ENCODE measurements around the gene ERC1. TPM values are rescaled to one million over a fixed set of nuclear protein-coding genes. Genes with fewer than 3 reads are reported as not detected.

The ERC1 gene
- total and polyA plus RNA-seq, 8 donors, result 34.9 to 64.9 (median 40.8) TPM

DNA sequence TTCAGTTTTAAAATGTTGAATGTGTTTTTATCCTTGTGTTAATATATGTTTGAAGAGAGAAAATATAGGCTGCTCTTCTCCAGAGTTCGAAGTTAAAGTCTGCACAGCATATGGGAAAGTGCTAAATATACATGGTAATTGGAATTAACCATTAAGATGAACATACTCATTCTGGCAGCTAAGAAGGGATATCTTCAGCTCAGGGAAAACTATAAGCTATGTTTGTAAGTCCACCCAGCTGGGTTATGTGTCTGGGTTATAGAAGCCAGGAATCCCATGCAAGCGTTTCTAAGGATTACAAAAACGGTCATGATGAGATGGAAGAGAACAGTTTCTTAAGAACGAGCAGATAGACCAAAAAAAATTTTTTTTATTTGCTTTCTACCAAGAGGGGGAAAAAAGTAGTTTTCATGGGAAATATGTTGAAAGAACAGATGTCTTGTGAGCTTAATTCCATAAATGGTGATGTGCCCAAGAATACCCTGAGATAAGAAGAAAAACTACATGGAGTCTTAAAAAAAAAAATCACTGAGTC, 404.5 kb downstream of the ERC1 start:
- ATAC-seq, result no peak

DNA sequence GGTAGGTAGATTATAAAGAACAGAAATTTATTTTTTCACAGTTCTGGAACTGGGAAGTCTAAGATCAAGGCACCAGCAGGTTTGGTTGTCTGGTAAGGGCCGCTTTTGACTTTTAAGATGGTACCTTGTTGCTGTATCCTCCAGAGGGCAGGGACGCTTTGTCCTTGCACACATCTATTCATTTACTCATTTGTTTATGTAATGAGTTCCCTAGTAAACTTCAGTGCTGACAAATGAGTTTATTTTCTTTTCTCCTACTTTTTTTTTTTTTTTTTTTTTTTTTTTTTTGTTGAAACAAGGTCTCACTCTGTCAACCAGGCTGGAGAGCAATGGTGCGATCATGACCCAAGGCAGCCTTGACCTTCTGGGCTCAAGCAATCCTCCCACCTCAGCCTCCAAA, 407.6 kb downstream of the ERC1 start:
- Histone ChIP-seq H3K36me3 (no peaks in the 10 kb centered on the region), H3K27ac (no peak overlapping the region), H3K27me3 (no peaks in the 10 kb centered on the region), H3K4me3 (no peak overlapping the region), H3K9me3 (no peaks in the 10 kb centered on the region), H3K4me1 (peaks cover 0 to 4% of the 10 kb centered on the region in 2 donors)
- DNase-seq (peak in 1 of 4 donors; percentile 8), ATAC-seq (no peak)
- TF ChIP-seq, protein P1, sequence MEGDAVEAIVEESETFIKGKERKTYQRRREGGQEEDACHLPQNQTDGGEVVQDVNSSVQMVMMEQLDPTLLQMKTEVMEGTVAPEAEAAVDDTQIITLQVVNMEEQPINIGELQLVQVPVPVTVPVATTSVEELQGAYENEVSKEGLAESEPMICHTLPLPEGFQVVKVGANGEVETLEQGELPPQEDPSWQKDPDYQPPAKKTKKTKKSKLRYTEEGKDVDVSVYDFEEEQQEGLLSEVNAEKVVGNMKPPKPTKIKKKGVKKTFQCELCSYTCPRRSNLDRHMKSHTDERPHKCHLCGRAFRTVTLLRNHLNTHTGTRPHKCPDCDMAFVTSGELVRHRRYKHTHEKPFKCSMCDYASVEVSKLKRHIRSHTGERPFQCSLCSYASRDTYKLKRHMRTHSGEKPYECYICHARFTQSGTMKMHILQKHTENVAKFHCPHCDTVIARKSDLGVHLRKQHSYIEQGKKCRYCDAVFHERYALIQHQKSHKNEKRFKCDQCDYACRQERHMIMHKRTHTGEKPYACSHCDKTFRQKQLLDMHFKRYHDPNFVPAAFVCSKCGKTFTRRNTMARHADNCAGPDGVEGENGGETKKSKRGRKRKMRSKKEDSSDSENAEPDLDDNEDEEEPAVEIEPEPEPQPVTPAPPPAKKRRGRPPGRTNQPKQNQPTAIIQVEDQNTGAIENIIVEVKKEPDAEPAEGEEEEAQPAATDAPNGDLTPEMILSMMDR (IDR thresholded peaks at IDR 0.05), result no peak
- intact Hi-C loops (cut with DNase I), result no loop called here

More for the DNA sequence above, 404.5 kb downstream of the ERC1 start:
- no peaks in the 10 kb centered on the region for H3K4me1 ChIP-seq
- peaks cover 0 to 10% of the 10 kb centered on the region in 2 donors for H3K9me3 ChIP-seq
- H3K27ac ChIP-seq, result no peak overlapping the region
- H3K36me3 ChIP-seq, result peaks cover 0 to 8% of the 10 kb centered on the region in 2 donors
- DNase-seq, result peak in 1 of 4 donors; percentile 5
- no peaks in the 10 kb centered on the region for H3K27me3 ChIP-seq
- intact Hi-C loops (cut with DNase I), result no loop called here
- TF ChIP-seq, protein P1 (IDR thresholded peaks at IDR 0.05), result no peak
- no peak overlapping the region for H3K4me3 ChIP-seq

DNA sequence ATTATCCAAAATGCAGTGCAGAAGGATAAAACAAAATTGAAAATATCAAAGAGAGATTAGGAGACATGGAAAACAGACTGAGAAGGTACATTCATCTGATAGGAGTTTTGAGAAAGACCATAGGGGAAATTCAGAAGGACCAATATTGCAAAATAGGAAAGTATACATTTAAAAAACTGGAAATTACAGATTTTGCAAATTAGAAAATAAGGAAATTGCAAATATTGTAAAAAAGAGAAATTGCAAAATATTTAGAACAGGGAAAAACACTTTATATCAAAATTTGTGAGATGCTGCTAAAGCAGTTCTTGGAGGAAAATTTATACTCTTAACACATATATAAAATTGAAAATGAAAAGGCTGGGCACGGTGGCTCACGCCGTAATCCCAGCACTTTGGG, 410.9 kb downstream of the ERC1 start:
- no peak overlapping the region for H3K27ac ChIP-seq
- TF ChIP-seq, protein P1 (IDR thresholded peaks at IDR 0.05), result no peak
- no peak overlapping the region for H3K4me3 ChIP-seq
- ATAC-seq, result no peak
- no peaks in the 10 kb centered on the region for H3K27me3 ChIP-seq
- H3K4me1 ChIP-seq, result peaks cover 0 to 4% of the 10 kb centered on the region in 2 donors
- H3K9me3 ChIP-seq, result no peaks in the 10 kb centered on the region
- intact Hi-C loops (cut with DNase I), result no loop called here
- no peaks in the 10 kb centered on the region for H3K36me3 ChIP-seq
- no peak for DNase-seq

- Histone ChIP-seq H3K9me3 (no peaks in the 10 kb centered on the region), H3K4me1 (peaks cover 0 to 4% of the 10 kb centered on the region in 2 donors), H3K27me3 (no peaks in the 10 kb centered on the region), H3K36me3 (peaks cover 0 to 4% of the 10 kb centered on the region in 2 donors), H3K4me3 (no peak overlapping the region), H3K27ac (no peak overlapping the region)
- ATAC-seq, result no peak
- TF ChIP-seq, protein P1 (IDR thresholded peaks at IDR 0.05), result no peak
- no peak for DNase-seq
- intact Hi-C loops (cut with DNase I), result no loop called here
Observed at GRCh38 chr12:1403417-1403816, 412.4 kb downstream of the ERC1 start.

DNA sequence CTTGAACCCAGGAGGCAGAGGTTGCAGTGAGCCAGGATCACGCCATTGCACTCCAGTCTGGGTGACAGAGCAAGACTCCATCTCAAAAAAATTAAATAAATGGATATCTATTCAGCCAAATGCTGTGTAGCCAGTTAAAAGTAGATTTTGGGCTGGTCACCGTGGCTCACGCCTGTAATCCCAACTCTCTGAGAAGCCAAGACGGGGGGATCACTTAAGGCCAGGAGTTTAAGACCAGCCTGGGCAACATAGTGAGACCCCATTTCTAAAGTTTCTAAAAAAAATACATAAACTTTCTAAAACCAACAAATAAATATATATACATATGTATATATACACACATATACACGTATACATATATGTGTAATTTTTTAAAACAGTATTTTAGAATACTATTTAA, 414.6 kb downstream of the ERC1 start:
- Histone ChIP-seq H3K4me1 (peaks cover 0 to 4% of the 10 kb centered on the region in 2 donors), H3K4me3 (no peak overlapping the region), H3K27me3 (no peaks in the 10 kb centered on the region), H3K36me3 (peaks cover 0 to 17% of the 10 kb centered on the region in 2 donors), H3K9me3 (no peaks in the 10 kb centered on the region), H3K27ac (no peak overlapping the region)
- ATAC-seq (no peak), DNase-seq (no peak)
- TF ChIP-seq, protein P1 (IDR thresholded peaks at IDR 0.05), result no peak
- intact Hi-C loops (cut with DNase I), result no loop called here
